ENCODE results near the gene KSR2.

The KSR2 gene

GRCh38 chr12:117517219-117517739 lies 451.5 kb downstream of the KSR2 start:
- DNase-seq: no peak

DNA sequence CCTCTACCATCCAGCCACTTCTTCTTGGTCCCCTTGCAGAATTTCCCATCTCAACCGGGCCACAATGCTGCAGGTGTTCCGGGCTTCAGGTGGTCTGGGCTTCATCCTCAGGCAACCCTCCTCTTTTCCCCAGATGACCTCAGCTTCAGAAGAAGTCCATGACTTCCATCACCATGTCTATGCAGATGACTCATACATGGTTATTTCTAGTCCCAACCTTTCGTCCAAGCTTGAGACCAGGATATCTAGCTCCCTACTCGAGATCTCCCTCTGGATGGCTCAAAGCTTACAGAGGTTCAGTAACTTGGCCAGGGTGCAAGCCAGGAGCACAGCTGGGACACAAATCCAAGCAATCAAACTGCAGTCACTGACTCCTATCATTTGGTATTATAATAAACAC lies 452.8 kb downstream of the KSR2 start:
- no peak for DNase-seq

GRCh38 chr12:117514016-117514415 lies 454.8 kb downstream of the KSR2 start:
- DNase-seq: no peak

- DNase-seq: no peak
Observed at GRCh38 chr12:117513353-117513752, 455.4 kb downstream of the KSR2 start.

DNA sequence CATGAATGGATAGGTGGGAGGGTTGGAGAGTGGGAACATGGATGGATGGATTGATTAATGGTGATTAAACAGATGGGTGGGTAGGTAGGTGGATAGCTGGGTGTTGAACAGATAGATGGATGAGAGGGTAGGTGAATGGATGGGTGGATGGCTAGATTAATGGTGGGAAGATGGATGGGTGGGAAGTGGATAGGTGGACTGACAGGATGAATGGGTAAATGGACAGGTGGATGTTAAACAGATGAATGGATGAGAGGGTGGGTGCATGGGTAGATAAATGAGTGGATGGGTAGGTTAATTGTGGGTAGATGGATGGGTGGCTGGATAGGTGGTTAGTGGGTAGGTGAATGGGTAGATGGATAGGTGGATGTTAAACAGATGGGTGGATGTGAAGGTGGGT lies 460.3 kb downstream of the KSR2 start:
- DNase-seq: no peak

GRCh38 chr12:117507548-117507947 lies 461.2 kb downstream of the KSR2 start:
- DNase-seq: no peak

GRCh38 chr12:117506333-117506732 lies 462.5 kb downstream of the KSR2 start:
- no peak for DNase-seq

DNA sequence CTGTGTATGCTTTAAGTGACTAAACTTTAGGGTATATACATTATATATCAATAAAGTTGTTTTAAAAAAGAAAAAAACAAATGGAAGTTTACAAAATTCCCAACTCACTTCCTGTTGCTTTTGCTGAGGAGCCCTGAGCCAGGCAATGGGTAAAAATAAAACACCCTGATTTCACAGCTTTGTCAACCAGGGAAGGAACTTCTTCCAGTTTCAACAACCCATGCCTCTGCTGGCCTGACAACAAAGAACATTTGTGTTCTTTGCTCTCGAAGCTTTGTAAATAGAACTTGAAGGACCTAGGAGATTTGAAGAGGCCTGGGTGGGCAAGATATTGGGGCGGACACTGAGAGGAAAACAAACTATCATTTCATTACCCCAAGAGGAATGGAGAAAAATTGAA lies 466.2 kb downstream of the KSR2 start:
- DNase-seq: no peak

- no peak for DNase-seq
Observed at GRCh38 chr12:117502233-117502632, 466.6 kb downstream of the KSR2 start.

GRCh38 chr12:117501076-117501869 lies 467.5 kb downstream of the KSR2 start:
- peak; percentile 6 for DNase-seq

GRCh38 chr12:117499759-117500485 lies 468.9 kb downstream of the KSR2 start:
- no peak for DNase-seq

GRCh38 chr12:117498880-117499279 lies 469.9 kb downstream of the KSR2 start:
- DNase-seq: no peak

DNA sequence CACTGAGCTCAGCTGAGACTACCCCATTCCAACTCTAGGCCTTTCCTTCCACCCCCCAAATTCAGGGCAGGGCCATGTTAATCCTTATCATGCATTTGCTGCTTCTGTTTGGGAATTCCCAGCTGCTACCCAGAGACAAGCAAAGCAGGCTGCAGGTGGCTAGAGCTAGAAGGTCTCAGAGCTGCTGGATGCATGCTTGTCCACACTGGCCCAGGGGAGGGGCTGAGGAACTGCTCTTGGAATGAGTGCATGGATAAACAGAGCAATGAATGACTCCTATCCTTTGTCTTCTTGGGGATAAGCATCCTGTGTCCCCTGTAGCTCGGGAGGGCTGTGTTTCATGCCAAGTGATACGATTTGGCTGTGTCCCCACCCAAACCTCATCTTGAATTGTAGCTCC lies 470.5 kb downstream of the KSR2 start:
- no peak for DNase-seq

GRCh38 chr12:117497407-117497806 lies 471.4 kb downstream of the KSR2 start:
- DNase-seq: no peak

DNA sequence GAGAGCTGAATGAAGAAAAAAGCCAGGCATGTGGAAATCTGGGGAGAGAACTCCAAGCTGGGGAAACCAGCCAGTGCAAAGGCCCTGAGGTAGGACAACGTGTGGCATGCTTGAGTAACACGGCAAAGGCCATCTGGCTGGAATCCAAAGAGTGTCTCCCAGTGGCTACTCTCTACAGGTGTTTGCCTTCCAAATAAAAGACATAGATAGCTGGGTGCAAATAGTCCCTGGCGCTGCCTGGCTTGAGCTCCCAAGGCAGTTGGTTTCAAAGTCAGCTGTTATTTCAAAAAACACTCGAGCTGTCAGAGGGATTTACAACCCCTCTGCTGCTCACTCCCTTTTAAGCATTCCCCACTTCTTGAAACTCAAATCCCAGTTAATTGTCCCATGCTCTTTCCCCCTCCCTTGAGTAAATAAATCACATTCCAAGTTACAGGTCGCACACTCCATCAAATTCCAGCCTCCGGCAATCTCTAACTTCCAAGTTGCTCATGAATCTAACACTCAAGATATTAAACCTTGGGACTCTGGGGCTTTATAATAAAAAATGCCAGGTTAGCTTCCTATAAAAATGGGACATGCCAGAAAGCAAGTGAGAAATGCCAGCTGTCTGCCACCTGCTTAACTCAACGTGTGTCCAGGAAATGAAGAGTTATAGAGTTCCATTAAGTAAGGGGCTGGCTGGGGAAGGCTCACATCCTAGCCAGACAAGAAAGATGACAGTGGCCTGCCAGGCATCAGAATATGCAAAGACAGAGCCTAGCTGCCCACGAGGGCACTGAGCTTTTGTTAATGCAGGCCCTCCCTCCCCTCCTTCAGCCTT lies 473.7 kb downstream of the KSR2 start:
- no peak for DNase-seq

- DNase-seq: no peak
Observed at GRCh38 chr12:117491711-117492110, 477.1 kb downstream of the KSR2 start.

DNA sequence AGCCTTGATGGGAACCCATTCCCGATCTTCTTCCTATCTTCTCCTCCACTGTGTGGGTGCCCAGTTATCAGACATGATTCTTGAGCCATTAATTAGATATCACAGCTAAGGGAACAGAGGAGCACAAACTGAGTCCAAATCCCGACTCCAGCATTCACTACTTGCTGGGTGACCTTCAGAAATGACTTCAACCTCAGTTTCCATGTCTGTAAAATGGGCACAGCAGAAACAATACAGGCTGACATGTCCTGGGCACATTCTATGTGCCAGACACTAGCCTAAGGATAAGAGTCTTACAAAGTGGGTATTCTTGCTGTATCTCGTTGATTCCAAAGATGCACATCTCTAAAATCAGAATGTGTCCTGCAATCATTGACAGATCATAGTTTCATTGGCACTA lies 478.7 kb downstream of the KSR2 start:
- no peak for DNase-seq

GRCh38 chr12:117489671-117490070 lies 479.1 kb downstream of the KSR2 start:
- DNase-seq: no peak

GRCh38 chr12:117486840-117487659 lies 481.7 kb downstream of the KSR2 start:
- DNase-seq: no peak

DNA sequence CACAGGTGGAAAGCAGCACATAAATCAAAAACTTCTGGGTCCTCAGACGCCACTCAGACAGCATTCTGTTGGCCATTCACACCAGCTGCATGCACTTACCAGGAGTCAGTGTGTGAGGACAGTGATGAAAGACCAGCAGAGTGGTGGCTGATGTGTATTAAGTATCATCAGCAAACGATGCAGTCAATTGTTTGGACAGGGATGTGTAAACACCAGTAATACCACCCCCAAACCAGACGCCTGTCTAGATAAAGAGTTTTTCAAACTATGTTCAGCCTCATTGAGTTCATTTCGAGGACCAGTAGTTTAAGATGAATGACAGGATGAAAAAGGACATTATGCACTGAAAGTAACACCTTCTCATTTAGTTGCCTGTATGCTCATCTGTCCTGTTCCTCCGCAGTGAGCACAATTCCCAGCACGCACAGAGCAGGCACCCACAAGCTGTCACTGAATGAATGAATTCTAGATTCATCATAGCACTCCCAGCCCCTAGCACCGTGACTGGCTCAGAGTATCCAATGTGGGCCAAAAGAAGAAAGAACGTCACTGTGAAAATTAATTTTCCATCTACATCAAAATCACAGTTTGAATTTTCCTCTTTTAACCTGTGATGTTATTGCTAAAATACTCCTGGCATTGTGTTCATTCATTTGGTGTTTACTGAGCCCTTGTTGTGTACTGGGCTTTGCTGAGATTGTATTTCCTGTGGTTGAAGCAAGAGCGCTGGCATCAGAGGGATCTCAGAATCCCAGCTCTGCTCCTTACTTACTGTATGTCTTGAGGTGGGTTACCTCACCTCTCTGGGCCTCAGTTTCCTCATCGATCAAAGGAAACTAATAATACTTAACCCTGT lies 482.6 kb downstream of the KSR2 start:
- no peak for DNase-seq

DNA sequence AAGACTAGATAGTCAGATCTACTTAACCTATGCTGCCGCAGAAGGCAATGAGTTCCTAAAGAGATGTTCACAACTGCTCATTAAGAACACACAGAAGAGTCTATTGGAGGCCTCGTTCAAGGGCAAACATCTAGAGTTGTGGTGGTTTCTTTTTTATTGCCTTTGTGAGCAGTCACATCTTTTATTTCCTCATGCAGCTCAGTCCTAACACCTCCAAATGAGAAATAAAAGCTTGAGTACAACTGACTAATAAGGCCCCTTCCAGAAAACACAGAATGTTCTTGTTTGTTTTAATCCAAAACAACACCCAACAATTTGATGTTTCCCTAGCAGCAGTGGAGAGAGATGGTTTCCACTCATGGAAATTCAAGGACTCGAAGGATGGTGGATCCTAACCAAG lies 483.9 kb downstream of the KSR2 start:
- DNase-seq: no peak
